Esophagus muscularis mucosa (tissue), 4 donors: ENCODE results near the gene RBM20. TPM values are rescaled to one million over a fixed set of nuclear protein-coding genes. Genes with fewer than 3 reads are reported as not detected.

Source experiments
- DNase-seq: peaks from one replicate; pipeline ENCODE4 v3.0.0-alpha.2; 2017; ENCODE audit errors: extremely low spot score
- H3K27ac ChIP-seq, 4 donors: fragments of 200-600 bp; sonication (generic); replicated peaks in 1 of 4; 1 replicate in 3 of 4; 2 replicates in 1 of 4; pipeline ENCODE4 v1.5.1; 2016 to 2019; ENCODE audit warnings: mild to moderate bottlenecking in 1 of 4
- H3K27me3 ChIP-seq, 4 donors: fragments of 200-600 bp; sonication (generic); one replicate each; pipeline versions ENCODE4 v1.5.1 to v1.6.0; 2016 to 2019
- H3K36me3 ChIP-seq, 4 donors: fragments of 200-600 bp; sonication (generic); one replicate each; pipeline ENCODE4 v1.5.1; 2016 to 2019
- H3K4me1 ChIP-seq, 4 donors: fragments of 200-600 bp; sonication (generic); one replicate each; pipeline ENCODE4 v1.5.1; 2016 to 2019
- H3K4me3 ChIP-seq, 4 donors: fragments of 200-600 bp; sonication (generic); 1 replicate in 2 of 4; 2 replicates in 2 of 4; pipeline ENCODE4 v1.5.1; 2016 to 2019; ENCODE audit warnings: mild to moderate bottlenecking in 4 of 4, moderate library complexity in 1 of 4
- H3K9me3 ChIP-seq, 4 donors: fragments of 200-600 bp; sonication (generic); 1 replicate in 3 of 4; 2 replicates in 1 of 4; pipeline ENCODE4 v1.5.1; 2016 to 2019
- CTCF ChIP-seq, 3 experiments: fragments of 200-600 bp in 2 of 3; fragments of 450-650 bp in 1 of 3; sonication (generic) in 2 of 3; IDR thresholded peaks; one replicate each; pipeline ENCODE4 v1.5.1; 2017 to 2019; ENCODE audit warnings: antibody characterized with exemption in 3 of 3, mild to moderate bottlenecking in 2 of 3, moderate library complexity in 1 of 3
- EP300 ChIP-seq: sonication (generic); formaldehyde crosslinking; IDR thresholded peaks from one replicate; pipeline ENCODE4 v1.6.1; 2017; ENCODE audit warnings: antibody characterized with exemption
- POLR2A ChIP-seq: fragments of 450-650 bp; IDR thresholded peaks from one replicate; pipeline ENCODE4 v1.6.1; 2017; ENCODE audit warnings: antibody characterized with exemption, moderate library complexity, mild to moderate bottlenecking, low read depth
- POLR2AphosphoS5 ChIP-seq, 2 donors: sonication (generic); formaldehyde crosslinking; IDR thresholded peaks; one replicate each; pipeline ENCODE4 v1.6.1; 2017; ENCODE audit warnings: antibody characterized with exemption in 2 of 2
- WGBS: methylation state at CpG from one replicate; pipeline ENCODE4 v1.1.5; 2018; 5-methylcytosine and 5-hydroxymethylcytosine counted together
- intact Hi-C: fragments of 100-400 bp; cut with DNase I; formaldehyde crosslinking; loops from one replicate; pipeline ENCODE4 v1.15.1; 2023
- total RNA-seq, 4 donors: library from RNA; depleted of rRNA; stranded (reverse); fragments of >200 nt; gene quantifications; one replicate each; pipeline versions ENCODE4 v1.1.0 to v1.2.1, GENCODE V29; 2016

Gene RBM20
- total RNA-seq, 4 donors from 2014 or later = 5.3 to 7.7 (median 5.8) TPM

GRCh38 chr10:110679486-110680272, 35.5 kb downstream of the RBM20 start:
- WGBS = 88% methylated on average over 9 of the region's 13 CpGs
- Histone ChIP-seq H3K27ac (no peak overlapping the region), H3K4me1 (peaks cover 0 to 11% (median 3%) of the 10 kb centered on the region in 4 donors), H3K9me3 (no peaks in the 10 kb centered on the region), H3K27me3 (no peaks in the 10 kb centered on the region), H3K36me3 (no peaks in the 10 kb centered on the region), H3K4me3 (no peak overlapping the region)
- TF ChIP-seq CTCF (IDR thresholded peaks at IDR 0.05) = no peak
- TF ChIP-seq POLR2A = no peak
- TF ChIP-seq EP300 = no peak
- no peak for TF ChIP-seq POLR2AphosphoS5 (IDR thresholded peaks at IDR 0.05)
- intact Hi-C loops = loop anchor here (2.0 kb wide), 1 partner anchor 67 kb away; no protein-coding TSS in a partner anchor
- no peak for DNase-seq

- 60% methylated on average over 10 of the region's 18 CpGs for WGBS
- TF ChIP-seq EP300 = no peak
- TF ChIP-seq CTCF (IDR thresholded peaks at IDR 0.05) = no peak
- no peak for TF ChIP-seq POLR2AphosphoS5 (IDR thresholded peaks at IDR 0.05)
- no peak for TF ChIP-seq POLR2A
- H3K27ac ChIP-seq = no peak overlapping the region
Observed at GRCh38 chr10:110680273-110681020, 36.3 kb downstream of the RBM20 start.

GRCh38 chr10:110681023-110681681, 37.0 kb downstream of the RBM20 start:
- no peak overlapping the region for H3K27ac ChIP-seq
- intact Hi-C loops = no loop called here
- WGBS = 53% methylated on average over 7 of the region's 7 CpGs
- DNase-seq = no peak
- no peaks in the 10 kb centered on the region for H3K9me3 ChIP-seq
- H3K4me3 ChIP-seq = no peak overlapping the region
- no peaks in the 10 kb centered on the region for H3K36me3 ChIP-seq
- H3K4me1 ChIP-seq = peaks cover 0 to 7% (median 2%) of the 10 kb centered on the region in 4 donors
- no peaks in the 10 kb centered on the region for H3K27me3 ChIP-seq
- TF ChIP-seq CTCF (IDR thresholded peaks at IDR 0.05) (peak; percentile 32 to 46 (median 43)), POLR2AphosphoS5 (IDR thresholded peaks at IDR 0.05) (no peak)

More at GRCh38 chr10:110680273-110681020, 36.3 kb downstream of the RBM20 start:
- no peak overlapping the region for H3K4me3 ChIP-seq
- no peaks in the 10 kb centered on the region for H3K27me3 ChIP-seq
- peaks cover 0 to 9% (median 3%) of the 10 kb centered on the region in 4 donors for H3K4me1 ChIP-seq
- intact Hi-C loops = no loop called here
- DNase-seq = no peak
- H3K9me3 ChIP-seq = no peaks in the 10 kb centered on the region
- no peaks in the 10 kb centered on the region for H3K36me3 ChIP-seq

GRCh38 chr10:110682348-110682747, 38.2 kb downstream of the RBM20 start:
- peaks cover 0 to 7% (median 4%) of the 10 kb centered on the region in 4 donors for H3K4me1 ChIP-seq
- H3K9me3 ChIP-seq = no peaks in the 10 kb centered on the region
- no peaks in the 10 kb centered on the region for H3K36me3 ChIP-seq
- intact Hi-C loops = no loop called here
- DNase-seq = no peak
- H3K27me3 ChIP-seq = no peaks in the 10 kb centered on the region
- WGBS = 76% methylated on average over 3 of the region's 3 CpGs
- no peak overlapping the region for H3K27ac ChIP-seq
- no peak for TF ChIP-seq EP300
- TF ChIP-seq POLR2AphosphoS5 (IDR thresholded peaks at IDR 0.05) = no peak
- TF ChIP-seq CTCF (IDR thresholded peaks at IDR 0.05) = no peak
- no peak for TF ChIP-seq POLR2A
- no peak overlapping the region for H3K4me3 ChIP-seq
